ENCODE measurements around the gene SETD1B.

GRCh38 chr12:121786440-121786825 lies 17.4 kb upstream of the SETD1B start:
- TF ChIP-seq CTCF (conservative IDR thresholded peaks at IDR 0.05; ENCODE audit: low read depth, low read length) (no peak), EZH2 (IDR thresholded peaks at IDR 0.05; ENCODE audit: borderline replicate concordance, low read depth, low read length, poor library complexity, severe bottlenecking) (no peak)

Data from A673 (cell line).